Germinal center (tissue), 1 donor: Measurements from ENCODE around the gene IFNG.
A peak's percentile ranks its signal among the peaks of the same experiment; 100 is the strongest.

Source experiments
- DNase-seq: peaks from one replicate; pipeline ENCODE4 v3.0.0; 2012; ENCODE audit warnings: mixed read lengths, low spot score

IFNG gene

GRCh38 chr12:68115281-68115680 lies 44.3 kb downstream of the IFNG start:
- no peak for DNase-seq

GRCh38 chr12:68114606-68115005 lies 44.9 kb downstream of the IFNG start:
- DNase-seq: no peak

- DNase-seq: peak; percentile 22
Observed at GRCh38 chr12:68113644-68114043, 45.9 kb downstream of the IFNG start.

GRCh38 chr12:68111995-68112394 lies 47.5 kb downstream of the IFNG start:
- DNase-seq: no peak

- no peak for DNase-seq
Observed at GRCh38 chr12:68109444-68110217, 49.9 kb downstream of the IFNG start.

- no peak for DNase-seq
Observed at GRCh38 chr12:68109001-68109400, 50.5 kb downstream of the IFNG start.

GRCh38 chr12:68106660-68107059 lies 52.9 kb downstream of the IFNG start:
- DNase-seq: no peak

GRCh38 chr12:68106160-68106559 lies 53.4 kb downstream of the IFNG start:
- DNase-seq: no peak
